ENCODE results near the gene CDCA8. TPM values are rescaled to one million over a fixed set of nuclear protein-coding genes. Genes with fewer than 3 reads are reported as not detected.
A peak's percentile ranks its signal among the peaks of the same experiment; 100 is the strongest.
"Not testable (repeated sequence)": the region's sequence is repeated elsewhere in the genome, so short reads cannot be mapped to it uniquely, and the experiment has no call there.

CDCA8 gene
- polyA plus RNA-seq, 4 donors, result 14.9 to 17.0 (median 16.4) TPM

DNA sequence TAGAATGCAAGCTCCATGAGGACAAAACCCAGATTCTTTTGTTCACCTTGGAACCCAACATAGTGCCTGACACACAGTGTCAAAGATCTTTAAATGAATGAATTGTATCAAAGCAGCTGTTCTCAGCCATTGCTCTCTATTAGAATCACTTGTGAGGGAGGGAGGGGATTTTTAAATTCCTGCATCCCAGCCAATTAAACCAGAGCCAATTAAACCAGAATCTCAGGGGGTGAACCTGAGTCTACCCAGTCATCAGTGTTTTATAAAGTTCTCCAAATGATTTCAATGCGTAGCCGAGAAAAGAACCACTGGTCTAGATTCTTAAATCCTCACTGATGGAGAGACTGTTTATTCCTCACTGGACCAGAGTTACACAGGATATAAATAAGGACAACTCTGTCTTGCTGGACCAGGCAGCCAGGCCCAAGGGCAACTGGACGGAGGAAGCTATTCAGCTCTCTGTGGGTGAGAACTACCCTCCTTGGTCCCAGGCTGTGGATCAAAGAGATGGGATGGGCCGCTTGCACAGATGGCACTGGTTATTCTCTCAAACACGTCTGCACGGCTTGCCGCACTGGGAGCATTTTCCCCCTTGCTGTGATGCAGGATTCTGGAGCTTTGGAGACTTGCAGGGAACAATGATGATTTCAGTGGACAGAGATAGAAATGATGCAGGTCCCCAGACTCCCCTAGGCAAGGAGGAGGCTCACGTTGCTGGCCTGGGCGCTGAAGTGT, 20.0 kb upstream of the CDCA8 start:
- no peak for DNase-seq (ENCODE audit: low read depth in 4 of 4, low spot score in 3 of 4)

- no peak for DNase-seq (ENCODE audit: low read depth in 4 of 4, low spot score in 3 of 4)
These were observed 18.4 kb upstream of the CDCA8 start for GRCh38 chr1:37673920-37674319.

DNA sequence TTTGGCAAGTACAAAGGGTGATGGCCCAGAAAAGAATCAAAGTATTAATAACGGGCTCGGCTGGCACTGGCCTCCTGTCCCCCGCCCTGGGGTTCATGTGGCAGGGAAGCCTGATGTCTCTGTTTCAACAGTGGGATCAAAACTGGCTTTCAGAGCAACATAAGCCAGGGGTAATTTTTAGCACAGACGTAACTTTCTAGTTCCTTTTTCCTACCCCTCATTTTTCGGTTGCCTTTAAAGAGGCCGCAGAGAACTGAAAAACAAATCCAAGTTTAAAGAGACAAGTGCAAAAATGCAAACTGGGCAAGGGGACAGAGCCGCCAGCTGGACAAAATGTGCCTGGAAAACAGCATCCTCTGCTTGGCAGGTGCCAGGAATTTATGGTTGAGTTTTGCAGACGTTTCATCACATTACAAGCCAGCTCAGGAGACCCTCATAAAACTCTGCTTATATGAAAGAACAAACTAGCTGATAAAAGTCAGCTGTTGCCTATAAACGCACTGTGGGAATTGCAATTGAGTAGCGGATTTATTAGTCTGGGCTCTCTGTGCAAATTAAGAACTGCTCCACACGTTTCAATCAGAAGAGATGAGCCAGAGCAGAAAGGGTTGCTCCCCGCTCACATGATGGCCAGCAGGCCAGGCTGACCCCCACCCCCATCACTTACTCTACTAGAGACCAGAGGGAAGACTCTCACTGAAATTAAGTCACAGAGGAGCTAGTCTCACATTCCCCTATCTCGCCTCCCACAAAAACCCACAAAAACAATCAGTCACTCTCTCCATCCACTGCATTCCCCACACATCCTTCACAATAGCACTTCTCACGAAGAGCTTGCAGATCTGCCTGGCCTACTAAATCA, 15.8 kb upstream of the CDCA8 start:
- peak in 3 of 4 donors; percentile 36 to 65 (median 64) for DNase-seq (ENCODE audit: low read depth in 4 of 4, low spot score in 3 of 4)

- DNase-seq (ENCODE audit: low read depth in 4 of 4, low spot score in 3 of 4), result no peak
These were observed 15.2 kb upstream of the CDCA8 start for GRCh38 chr1:37677143-37677439.

GRCh38 chr1:37677808-37678207, 14.5 kb upstream of the CDCA8 start:
- DNase-seq (ENCODE audit: low read depth in 4 of 4, low spot score in 3 of 4), result no peak

- DNase-seq (ENCODE audit: low read depth in 4 of 4, low spot score in 3 of 4), result no peak
These were observed 11.4 kb upstream of the CDCA8 start for GRCh38 chr1:37680933-37681332.

- no peak for DNase-seq (ENCODE audit: low read depth in 4 of 4, low spot score in 3 of 4)
These were observed 9.9 kb upstream of the CDCA8 start for GRCh38 chr1:37682334-37682987.

GRCh38 chr1:37684182-37684581, 8.1 kb upstream of the CDCA8 start:
- DNase-seq (ENCODE audit: low read depth in 4 of 4, low spot score in 3 of 4), result not testable (repeated sequence)

DNA sequence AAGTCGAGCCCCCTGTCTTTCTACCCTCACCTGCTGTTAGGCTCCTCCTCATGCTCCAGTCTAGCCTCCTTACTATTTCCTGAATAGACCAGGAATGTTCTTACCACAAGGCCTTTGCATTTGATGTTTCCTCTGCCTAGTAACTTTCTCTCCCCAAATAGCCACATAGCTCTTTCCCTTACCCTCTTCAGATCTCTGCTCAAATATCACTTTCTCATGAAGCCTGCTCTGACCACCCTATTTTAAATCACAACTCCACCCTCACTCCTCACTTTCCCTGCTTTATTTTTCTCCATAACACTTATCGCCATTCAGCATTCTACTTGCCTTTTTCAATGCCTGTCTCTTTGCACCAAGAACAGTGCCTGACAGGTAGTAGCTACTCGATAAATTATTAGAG, 6.6 kb upstream of the CDCA8 start:
- no peak for DNase-seq (ENCODE audit: low read depth in 4 of 4, low spot score in 3 of 4)

- DNase-seq (ENCODE audit: low read depth in 4 of 4, low spot score in 3 of 4), result not testable (repeated sequence)
These were observed 4.6 kb upstream of the CDCA8 start for GRCh38 chr1:37687764-37688163.

DNA sequence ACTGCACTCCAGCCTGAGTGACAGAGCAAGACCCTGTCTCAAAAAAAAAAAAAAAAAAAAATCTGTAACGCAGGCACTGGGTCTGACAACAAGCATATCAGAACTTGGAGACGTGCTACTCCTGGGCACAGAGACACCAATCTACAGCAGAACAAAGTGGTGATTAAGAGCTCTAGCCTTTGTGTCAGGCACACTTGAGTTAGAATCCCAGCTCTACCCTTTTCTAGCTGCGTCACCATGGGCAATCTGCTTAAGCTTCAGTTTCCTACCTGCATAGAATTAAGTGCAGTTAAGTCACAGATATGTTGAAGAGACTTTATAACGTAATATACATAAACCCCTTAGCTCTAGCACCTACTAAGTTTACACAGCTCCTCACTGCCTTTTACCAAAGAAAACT, 3.4 kb upstream of the CDCA8 start:
- no peak for DNase-seq (ENCODE audit: low read depth in 4 of 4, low spot score in 3 of 4)

- DNase-seq (ENCODE audit: low read depth in 4 of 4, low spot score in 3 of 4), result no peak
These were observed 729 bp upstream of the CDCA8 start for GRCh38 chr1:37691497-37692077.

GRCh38 chr1:37692834-37693175, 489 bp downstream of the CDCA8 start:
- no peak for DNase-seq (ENCODE audit: low read depth in 4 of 4, low spot score in 3 of 4)

DNA sequence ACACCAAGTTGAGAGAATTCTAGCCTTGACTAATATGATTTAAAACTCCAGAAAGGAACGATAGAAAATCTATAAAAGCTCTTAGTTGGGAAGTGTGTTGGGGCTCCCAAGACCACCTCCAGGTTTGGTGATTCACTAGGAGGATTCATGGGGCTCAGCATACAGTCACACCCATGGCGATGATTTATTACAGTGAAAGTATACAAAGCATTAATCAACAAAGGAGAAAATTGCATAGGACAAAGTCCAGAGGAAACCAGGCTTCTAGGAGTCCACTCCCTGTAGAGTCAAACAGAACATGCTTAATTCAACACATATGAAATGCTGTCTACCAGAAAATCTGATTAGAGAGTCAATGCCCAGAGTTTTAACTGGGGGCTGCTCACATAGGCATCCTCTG, 4.8 kb downstream of the CDCA8 start:
- DNase-seq (ENCODE audit: low read depth in 4 of 4, low spot score in 3 of 4), result no peak

- no peak for DNase-seq (ENCODE audit: low read depth in 4 of 4, low spot score in 3 of 4)
These were observed 5.4 kb downstream of the CDCA8 start for GRCh38 chr1:37697737-37698136.

- DNase-seq (ENCODE audit: low read depth in 4 of 4, low spot score in 3 of 4), result no peak
These were observed 6.8 kb downstream of the CDCA8 start for GRCh38 chr1:37699147-37699546.

DNA sequence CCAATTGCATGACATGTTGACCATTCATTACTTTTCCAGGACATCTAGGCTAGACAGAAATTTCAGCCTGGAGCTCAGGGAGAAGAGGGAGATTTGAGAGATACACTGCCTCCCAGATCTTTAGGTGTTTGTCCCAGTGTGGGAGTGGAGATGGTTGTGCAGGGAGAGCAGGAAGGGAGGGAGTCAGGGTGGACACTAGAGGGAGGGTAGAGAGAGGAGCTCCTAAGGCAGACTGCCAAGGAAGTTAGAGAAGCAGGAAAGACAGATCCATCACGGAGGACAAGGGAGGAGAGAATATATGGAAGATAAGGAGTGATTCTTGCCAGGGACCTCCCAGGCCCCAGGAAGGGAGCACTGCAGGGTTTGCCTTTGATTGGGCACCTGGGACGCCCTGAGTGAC, 8.7 kb downstream of the CDCA8 start:
- no peak for DNase-seq (ENCODE audit: low read depth in 4 of 4, low spot score in 3 of 4)

- no peak for DNase-seq (ENCODE audit: low read depth in 4 of 4, low spot score in 3 of 4)
These were observed 10.7 kb downstream of the CDCA8 start for GRCh38 chr1:37703061-37703460.

- no peak for DNase-seq (ENCODE audit: low read depth in 4 of 4, low spot score in 3 of 4)
These were observed 12.7 kb downstream of the CDCA8 start for GRCh38 chr1:37704966-37705365.

GRCh38 chr1:37705399-37705798, 13.1 kb downstream of the CDCA8 start:
- DNase-seq (ENCODE audit: low read depth in 4 of 4, low spot score in 3 of 4), result no peak

DNA sequence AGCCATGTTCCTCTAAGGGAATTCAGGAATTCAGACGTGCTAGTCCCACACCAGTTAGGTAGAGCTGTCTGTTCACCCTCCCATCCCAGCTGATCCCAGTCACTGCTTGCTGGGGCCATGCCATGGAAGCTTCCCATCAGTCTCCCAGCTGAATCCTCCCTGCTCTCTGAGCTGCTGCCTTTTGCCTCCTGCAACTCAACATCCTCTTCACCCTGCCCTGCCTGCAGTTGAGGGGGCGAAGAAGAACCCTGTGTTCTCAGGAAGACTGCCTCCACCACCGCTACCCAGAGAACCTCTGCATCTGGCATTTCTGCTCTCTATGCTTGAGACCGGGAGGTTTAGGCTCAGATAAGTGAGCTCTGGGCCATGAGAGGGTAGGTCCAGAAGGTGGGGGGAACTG, 16.2 kb downstream of the CDCA8 start:
- no peak for DNase-seq (ENCODE audit: low read depth in 4 of 4, low spot score in 3 of 4)

Measured in left renal pelvis (tissue), 4 donors.